ENCODE data around the gene KRT40.

GRCh38 chr17:40980117-40980516 lies 4.0 kb downstream of the KRT40 start:
- TF ChIP-seq PHB (CRISPR knock-in tag; IDR thresholded peaks at IDR 0.05) (no peak), MAX (CRISPR knock-in tag; IDR thresholded peaks at IDR 0.05) (no peak), GTF3C2 (IDR thresholded peaks at IDR 0.05; ENCODE audit: borderline replicate concordance, extremely low read depth, insufficient read length) (no peak), BRCA1 (IDR thresholded peaks at IDR 0.05) (no peak), BRCA1 (CRISPR knock-in tag; IDR thresholded peaks at IDR 0.05) (no peak), EP300 (IDR thresholded peaks at IDR 0.05; ENCODE audit: low read length) (no peak), GTF2F1 (IDR thresholded peaks at IDR 0.05; ENCODE audit: low read depth, low read length) (no peak), TCF3 (CRISPR knock-in tag; IDR thresholded peaks at IDR 0.05) (no peak), ZNF444 (CRISPR knock-in tag; IDR thresholded peaks at IDR 0.05) (no peak), HMG20B (CRISPR knock-in tag; IDR thresholded peaks at IDR 0.05) (no peak), TRIM25 (IDR thresholded peaks at IDR 0.05; ENCODE audit: borderline replicate concordance) (no peak), PHF8 (IDR thresholded peaks at IDR 0.05; ENCODE audit: borderline replicate concordance, low read length) (no peak)

Data from K562 (cell line).